Measurements from ENCODE around the gene PGPEP1.
"Not testable (repeated sequence)": the region's sequence is repeated elsewhere in the genome, so short reads cannot be mapped to it uniquely, and the experiment has no call there.

The PGPEP1 gene

DNA sequence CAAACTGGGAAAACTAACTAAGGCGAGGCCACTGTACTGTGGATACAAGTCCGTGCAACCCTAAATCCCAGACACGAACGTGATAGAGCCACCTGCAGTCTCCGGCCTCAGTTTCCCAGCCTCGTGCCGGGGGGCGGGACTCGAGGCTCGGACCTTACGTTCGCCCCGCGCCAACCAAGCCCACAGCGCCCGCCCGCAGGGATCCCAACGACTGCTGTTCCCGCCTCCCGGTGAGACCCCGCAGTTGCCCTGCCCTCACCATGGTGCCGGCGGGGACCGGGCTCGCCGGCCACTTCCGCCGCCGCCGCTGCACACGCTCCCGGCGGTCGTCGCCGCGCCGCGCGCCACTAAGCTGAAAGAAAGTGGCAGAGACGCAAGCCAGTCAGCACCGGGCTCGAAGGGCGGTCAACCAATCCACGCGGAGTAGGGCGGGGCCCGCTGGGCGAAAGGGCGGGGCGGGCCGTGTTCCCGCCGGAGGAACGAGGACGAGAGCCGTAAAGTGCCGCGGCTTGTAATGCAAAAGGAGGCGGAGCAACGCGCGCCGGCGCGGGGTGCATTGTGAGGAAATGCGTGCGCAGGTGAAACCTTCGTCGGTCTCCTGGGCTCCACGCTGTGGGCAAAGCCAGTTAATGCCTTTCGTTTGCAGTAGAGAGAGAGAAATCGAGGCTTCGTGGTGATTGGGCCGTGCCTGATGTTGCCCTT is 17.5 kb upstream of the PGPEP1 start, which contains the start of gene LSM4:
TSS of gene LSM4 (minus strand) at position 318 of the 702 bp plus-strand sequence. CDS start at position 262, 56 bp downstream.
- Histone ChIP-seq H3K27ac (ENCODE audit: low read length) (peak within 1 kb of the TSS; percentile 96), H3K4me3 (ENCODE audit: low read length) (peak within 1 kb of the TSS; percentile 85), H3K9me3 (ENCODE audit: insufficient read depth, low read depth, low read length) (no peaks in the 10 kb centered on the region), H3K9ac (ENCODE audit: low read depth, low read length) (peak within 1 kb of the TSS; percentile 94), H3K36me3 (ENCODE audit: insufficient read depth, low read depth, low read length) (no peaks in the 10 kb centered on the region), H3K4me1 (ENCODE audit: insufficient read depth, low read length) (peaks cover 15% of the 10 kb centered on the region), H3K27me3 (ENCODE audit: insufficient read depth, low read length) (no peaks in the 10 kb centered on the region)

DNA sequence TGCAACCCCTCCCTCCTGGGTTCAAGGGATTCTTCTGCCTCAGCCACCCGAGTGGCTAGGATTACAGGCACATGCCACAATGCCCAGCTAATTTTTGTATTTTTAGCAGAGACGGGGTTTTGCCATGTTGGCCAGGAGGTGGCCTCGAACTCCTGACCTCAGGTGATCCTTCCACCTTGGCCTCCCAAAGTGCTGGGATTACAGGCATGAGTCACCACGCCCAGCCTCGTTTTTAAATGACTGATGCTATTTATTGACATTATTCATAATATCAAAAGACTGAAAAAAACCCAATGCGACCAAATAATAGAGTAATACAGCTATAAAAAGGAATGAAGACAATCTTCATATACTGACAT is 16.0 kb upstream of the PGPEP1 start:
- H3K27ac ChIP-seq (ENCODE audit: low read length); H3K4me3 ChIP-seq (ENCODE audit: low read length); H3K9me3 ChIP-seq (ENCODE audit: insufficient read depth, low read depth, low read length); H3K9ac ChIP-seq (ENCODE audit: low read depth, low read length); H3K27me3 ChIP-seq (ENCODE audit: insufficient read depth, low read length); H3K36me3 ChIP-seq (ENCODE audit: insufficient read depth, low read depth, low read length): not testable (repeated sequence)
- H3K4me1 ChIP-seq (ENCODE audit: insufficient read depth, low read length), result peaks cover 15% of the 10 kb centered on the region

DNA sequence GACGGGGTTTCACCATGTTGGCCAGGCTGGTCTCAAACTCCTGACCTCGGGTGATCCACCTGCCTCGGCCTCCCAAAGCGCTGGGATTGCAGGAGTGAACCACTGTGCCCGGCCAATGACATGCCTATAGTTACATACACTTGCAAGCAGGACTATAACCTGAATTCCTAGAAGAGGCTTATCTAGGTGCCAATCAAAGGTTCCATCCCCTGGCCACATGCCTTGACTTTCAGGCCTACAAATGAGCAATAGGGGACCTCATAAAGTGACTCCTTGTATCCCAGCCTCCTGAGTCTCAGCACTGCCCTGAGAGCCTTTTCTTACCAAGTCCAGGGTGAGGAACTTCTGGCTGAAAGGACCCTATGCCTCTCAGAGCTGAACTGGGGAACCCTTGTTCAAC is 13.6 kb upstream of the PGPEP1 start:
- peaks cover 8% of the 10 kb centered on the region for H3K4me1 ChIP-seq (ENCODE audit: insufficient read depth, low read length)
- H3K27me3 ChIP-seq (ENCODE audit: insufficient read depth, low read length), result no peaks in the 10 kb centered on the region
- H3K27ac ChIP-seq (ENCODE audit: low read length), result no peak overlapping the region
- no peaks in the 10 kb centered on the region for H3K9me3 ChIP-seq (ENCODE audit: insufficient read depth, low read depth, low read length)
- no peak overlapping the region for H3K9ac ChIP-seq (ENCODE audit: low read depth, low read length)
- no peak overlapping the region for H3K4me3 ChIP-seq (ENCODE audit: low read length)
- no peaks in the 10 kb centered on the region for H3K36me3 ChIP-seq (ENCODE audit: insufficient read depth, low read depth, low read length)

DNA sequence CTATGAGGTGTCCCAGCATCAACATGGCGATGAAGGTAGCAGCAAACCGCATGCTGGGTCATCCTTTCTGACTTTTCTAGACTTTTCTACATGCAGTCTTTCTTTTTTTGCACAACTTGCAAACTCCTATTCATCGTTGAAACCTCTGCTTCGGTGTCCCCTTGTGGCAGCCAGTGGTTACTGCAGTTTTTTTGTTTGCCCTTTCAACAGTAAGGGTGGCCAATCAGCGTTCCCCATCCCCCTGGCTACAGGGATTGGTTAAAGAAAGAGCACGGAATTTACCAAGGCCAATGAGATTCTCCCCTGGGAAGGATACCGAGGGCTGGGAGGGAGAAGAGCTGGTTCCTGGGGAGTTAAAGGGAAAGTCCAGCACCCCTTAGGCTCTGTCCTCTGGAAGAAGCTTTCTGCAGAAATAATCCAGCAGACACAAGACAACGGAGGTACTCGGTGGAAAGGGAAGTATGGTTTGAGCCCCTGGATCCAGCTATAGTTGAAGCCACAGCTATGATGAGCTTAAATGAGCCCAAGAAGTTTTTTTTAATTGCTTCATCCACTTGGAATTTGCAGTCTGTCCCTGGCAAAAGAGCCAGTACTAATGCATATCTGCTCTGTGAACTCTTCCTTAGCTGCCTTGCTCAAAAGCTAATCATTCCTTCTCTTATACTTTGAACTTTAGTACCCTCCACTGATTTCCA is 11.9 kb upstream of the PGPEP1 start:
- peak overlapping the region; percentile 66 for H3K4me3 ChIP-seq (ENCODE audit: low read length)
- peaks cover 3% of the 10 kb centered on the region for H3K4me1 ChIP-seq (ENCODE audit: insufficient read depth, low read length)
- H3K27ac ChIP-seq (ENCODE audit: low read length), result peak overlapping the region; percentile 9
- no peaks in the 10 kb centered on the region for H3K9me3 ChIP-seq (ENCODE audit: insufficient read depth, low read depth, low read length)
- no peaks in the 10 kb centered on the region for H3K27me3 ChIP-seq (ENCODE audit: insufficient read depth, low read length)
- no peaks in the 10 kb centered on the region for H3K36me3 ChIP-seq (ENCODE audit: insufficient read depth, low read depth, low read length)
- peak overlapping the region; percentile 67; the same call in 1 of the 2 replicates for H3K9ac ChIP-seq (ENCODE audit: low read depth, low read length)

DNA sequence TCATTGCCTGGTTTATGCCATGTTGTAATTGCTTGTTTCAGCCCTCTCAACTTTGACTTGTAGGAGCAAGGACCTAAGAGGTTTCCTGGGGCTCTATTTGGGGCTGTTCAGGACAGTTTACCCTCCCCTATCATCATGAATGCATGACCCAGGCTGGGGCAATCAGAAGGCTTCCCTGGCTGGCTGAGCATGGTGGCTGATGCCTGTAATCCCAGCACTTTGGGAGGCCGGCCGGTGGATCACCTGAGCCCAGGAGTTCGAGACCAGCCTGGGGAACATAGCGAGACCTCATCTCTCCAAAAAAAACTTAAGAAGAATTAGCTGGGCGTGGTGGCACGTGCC is 11.4 kb upstream of the PGPEP1 start:
- H3K9ac ChIP-seq (ENCODE audit: low read depth, low read length), result peak overlapping the region; percentile 67; the same call in 1 of the 2 replicates
- H3K27ac ChIP-seq (ENCODE audit: low read length), result peak overlapping the region; percentile 9

DNA sequence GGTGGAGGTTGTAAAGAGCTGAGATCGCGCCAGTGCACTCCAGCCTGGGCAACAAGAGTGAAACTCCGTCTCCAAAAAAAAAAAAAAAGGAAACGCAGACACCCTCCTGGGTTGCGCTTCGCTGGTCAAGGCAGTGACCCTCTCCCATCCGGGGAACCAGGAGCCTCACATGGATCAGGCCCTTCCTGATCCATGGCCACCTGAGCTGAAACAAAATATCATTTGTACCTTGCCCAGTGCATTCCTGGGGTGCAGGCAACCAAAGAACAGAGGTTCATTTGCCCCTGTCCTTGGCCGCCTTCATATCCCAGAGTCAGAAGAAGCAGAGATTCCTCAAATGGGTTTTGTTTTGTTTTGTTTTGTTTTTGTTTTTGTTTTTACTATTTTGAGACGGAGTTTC is 9.5 kb upstream of the PGPEP1 start:
- Histone ChIP-seq H3K27ac (ENCODE audit: low read length) (no peak overlapping the region), H3K27me3 (ENCODE audit: insufficient read depth, low read length) (no peaks in the 10 kb centered on the region), H3K9ac (ENCODE audit: low read depth, low read length) (no peak overlapping the region), H3K36me3 (ENCODE audit: insufficient read depth, low read depth, low read length) (no peaks in the 10 kb centered on the region), H3K4me3 (ENCODE audit: low read length) (no peak overlapping the region), H3K4me1 (ENCODE audit: insufficient read depth, low read length) (no peaks in the 10 kb centered on the region), H3K9me3 (ENCODE audit: insufficient read depth, low read depth, low read length) (no peaks in the 10 kb centered on the region)

More for the DNA sequence above, 11.4 kb upstream of the PGPEP1 start:
- no peaks in the 10 kb centered on the region for H3K9me3 ChIP-seq (ENCODE audit: insufficient read depth, low read depth, low read length)
- no peaks in the 10 kb centered on the region for H3K36me3 ChIP-seq (ENCODE audit: insufficient read depth, low read depth, low read length)
- no peaks in the 10 kb centered on the region for H3K4me1 ChIP-seq (ENCODE audit: insufficient read depth, low read length)
- no peaks in the 10 kb centered on the region for H3K27me3 ChIP-seq (ENCODE audit: insufficient read depth, low read length)
- H3K4me3 ChIP-seq (ENCODE audit: low read length), result peak overlapping the region; percentile 66

DNA sequence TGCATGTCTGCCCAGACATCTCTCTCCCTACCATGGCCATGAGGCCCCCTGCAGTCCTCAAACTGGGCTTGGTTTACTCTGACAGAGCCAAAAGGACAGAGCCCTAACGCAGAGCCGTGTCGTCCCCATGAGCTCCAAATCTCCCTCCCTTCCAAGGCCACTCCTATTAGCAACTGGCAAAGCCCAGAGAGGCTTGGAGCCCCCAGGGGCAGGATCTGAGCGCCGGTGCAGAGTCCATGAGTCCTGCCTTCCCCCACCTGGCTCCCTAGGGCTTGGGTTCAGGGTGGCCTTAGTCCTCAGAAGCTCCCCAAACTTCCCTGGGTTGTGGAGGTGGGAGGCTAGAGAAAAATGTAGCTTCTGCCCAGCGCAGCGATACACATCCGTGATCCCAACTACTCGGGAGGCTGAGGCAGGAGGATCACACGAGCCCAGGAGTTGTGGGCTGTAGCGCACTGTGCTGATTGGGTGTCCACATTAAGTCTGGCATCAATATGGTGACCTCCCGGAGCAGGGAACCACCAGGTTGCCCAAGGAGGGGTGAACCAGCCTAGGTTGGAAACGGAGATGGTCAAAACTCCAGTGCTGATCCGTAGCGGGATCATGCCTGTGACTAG is 7.4 kb upstream of the PGPEP1 start:
- Histone ChIP-seq H3K36me3 (ENCODE audit: insufficient read depth, low read depth, low read length) (no peaks in the 10 kb centered on the region), H3K9ac (ENCODE audit: low read depth, low read length) (no peak overlapping the region), H3K27ac (ENCODE audit: low read length) (no peak overlapping the region), H3K9me3 (ENCODE audit: insufficient read depth, low read depth, low read length) (no peaks in the 10 kb centered on the region), H3K27me3 (ENCODE audit: insufficient read depth, low read length) (no peaks in the 10 kb centered on the region), H3K4me1 (ENCODE audit: insufficient read depth, low read length) (no peaks in the 10 kb centered on the region), H3K4me3 (ENCODE audit: low read length) (no peak overlapping the region)

DNA sequence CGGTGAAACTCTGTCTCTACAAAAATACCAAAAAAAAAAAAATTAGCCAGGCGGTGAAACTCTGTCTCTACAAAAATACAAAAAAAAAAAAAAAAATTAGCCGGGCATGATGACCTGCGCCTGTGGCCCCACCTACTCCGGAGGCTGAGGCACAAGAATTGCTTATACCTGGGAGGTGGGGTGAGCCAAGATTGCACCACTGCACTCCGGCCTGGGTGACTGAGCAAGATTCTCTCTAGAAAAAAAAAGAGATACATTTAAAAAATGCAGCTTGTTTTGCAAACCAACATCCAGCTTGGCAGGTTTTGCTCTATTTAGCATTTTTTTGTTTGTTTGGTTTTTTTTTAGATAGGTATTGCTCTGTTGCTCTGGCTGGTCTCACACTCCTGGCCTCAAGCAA is 6.7 kb upstream of the PGPEP1 start:
- H3K4me1 ChIP-seq (ENCODE audit: insufficient read depth, low read length), result no peaks in the 10 kb centered on the region
- no peaks in the 10 kb centered on the region for H3K27me3 ChIP-seq (ENCODE audit: insufficient read depth, low read length)
- no peaks in the 10 kb centered on the region for H3K36me3 ChIP-seq (ENCODE audit: insufficient read depth, low read depth, low read length)
- no peaks in the 10 kb centered on the region for H3K9me3 ChIP-seq (ENCODE audit: insufficient read depth, low read depth, low read length)
- H3K27ac ChIP-seq (ENCODE audit: low read length), result no peak overlapping the region
- H3K9ac ChIP-seq (ENCODE audit: low read depth, low read length), result no peak overlapping the region
- no peak overlapping the region for H3K4me3 ChIP-seq (ENCODE audit: low read length)

DNA sequence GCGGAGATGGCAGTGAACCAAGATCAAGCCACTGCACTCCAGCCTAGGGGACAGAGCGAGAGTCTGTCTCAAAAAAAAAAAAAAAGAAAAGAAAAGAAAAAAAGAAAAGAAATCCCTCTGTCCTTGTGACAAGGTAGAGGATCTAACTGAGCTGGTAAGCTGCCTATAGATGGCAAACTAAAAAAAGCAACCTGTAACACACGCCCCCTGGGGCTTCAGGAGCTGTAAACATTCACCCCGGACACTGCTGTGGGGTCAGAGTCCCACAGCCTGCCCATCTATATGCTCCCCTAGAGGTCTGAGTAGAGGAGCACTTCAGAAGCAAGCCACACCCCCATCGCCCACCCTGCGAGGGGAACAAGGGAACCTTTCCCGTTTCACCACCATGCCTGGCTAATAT is 4.3 kb upstream of the PGPEP1 start:
- Histone ChIP-seq H3K36me3 (ENCODE audit: insufficient read depth, low read depth, low read length) (no peaks in the 10 kb centered on the region), H3K9me3 (ENCODE audit: insufficient read depth, low read depth, low read length) (no peaks in the 10 kb centered on the region), H3K4me1 (ENCODE audit: insufficient read depth, low read length) (no peaks in the 10 kb centered on the region), H3K4me3 (ENCODE audit: low read length) (no peak overlapping the region), H3K27me3 (ENCODE audit: insufficient read depth, low read length) (no peaks in the 10 kb centered on the region), H3K27ac (ENCODE audit: low read length) (no peak overlapping the region), H3K9ac (ENCODE audit: low read depth, low read length) (no peak overlapping the region)

DNA sequence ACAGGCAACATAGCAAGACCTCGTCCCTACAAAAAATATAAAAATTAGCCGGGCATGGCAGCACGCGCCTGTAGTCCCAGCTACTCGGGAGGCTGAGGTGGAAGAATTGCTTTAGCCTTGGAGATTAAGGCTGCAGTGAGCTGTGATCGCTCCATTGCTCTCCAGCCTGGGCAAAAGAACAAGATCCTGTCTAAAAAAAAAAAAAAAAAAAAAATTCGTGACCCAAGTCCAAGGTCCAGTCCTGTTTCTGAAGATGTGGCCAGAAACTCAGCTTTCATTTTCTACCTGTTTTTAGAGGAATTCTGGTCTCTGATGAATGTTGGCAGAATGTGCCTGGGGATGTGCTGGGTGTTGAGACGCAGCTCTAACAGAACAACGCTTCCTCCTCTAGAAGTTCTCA is 1.9 kb upstream of the PGPEP1 start:
- Histone ChIP-seq H3K4me1 (ENCODE audit: insufficient read depth, low read length) (peaks cover 4% of the 10 kb centered on the region), H3K9ac (ENCODE audit: low read depth, low read length) (no peak overlapping the region), H3K36me3 (ENCODE audit: insufficient read depth, low read depth, low read length) (no peaks in the 10 kb centered on the region; the same call in 1 of the 2 replicates), H3K27ac (ENCODE audit: low read length) (no peak overlapping the region), H3K4me3 (ENCODE audit: low read length) (no peak overlapping the region), H3K9me3 (ENCODE audit: insufficient read depth, low read depth, low read length) (no peaks in the 10 kb centered on the region), H3K27me3 (ENCODE audit: insufficient read depth, low read length) (no peaks in the 10 kb centered on the region)

DNA sequence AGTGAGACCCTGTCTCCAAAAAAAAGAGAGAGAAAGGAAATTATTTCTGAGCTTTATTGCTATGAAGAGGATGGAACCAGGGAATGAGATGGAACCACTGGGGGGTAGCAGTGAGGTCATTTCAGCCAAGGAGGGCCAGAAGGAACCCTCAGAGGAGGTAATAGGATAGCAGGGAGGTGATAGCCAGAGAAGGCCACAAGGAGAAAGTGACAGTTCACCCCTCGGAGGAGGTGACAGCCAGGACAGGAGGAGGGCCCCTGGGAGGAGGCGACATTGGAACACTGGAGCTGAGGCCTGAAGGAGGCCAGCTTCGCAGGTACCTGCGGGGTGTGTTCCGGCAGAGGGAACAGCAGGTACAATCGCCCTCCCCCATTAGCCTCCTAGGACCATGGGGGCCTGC is 675 bp upstream of the PGPEP1 start:
- H3K9me3 ChIP-seq (ENCODE audit: insufficient read depth, low read depth, low read length), result no peaks in the 10 kb centered on the region
- peaks cover 4% of the 10 kb centered on the region for H3K4me1 ChIP-seq (ENCODE audit: insufficient read depth, low read length)
- H3K9ac ChIP-seq (ENCODE audit: low read depth, low read length), result no peak overlapping the region
- H3K27me3 ChIP-seq (ENCODE audit: insufficient read depth, low read length), result no peaks in the 10 kb centered on the region
- no peaks in the 10 kb centered on the region; the same call in 1 of the 2 replicates for H3K36me3 ChIP-seq (ENCODE audit: insufficient read depth, low read depth, low read length)
- peak overlapping the region; percentile 80; the same call in 1 of the 2 replicates for H3K4me3 ChIP-seq (ENCODE audit: low read length)
- no peak overlapping the region for H3K27ac ChIP-seq (ENCODE audit: low read length)

All from iPS-20b (cell line).